OCI-LY1 (cell line): ENCODE results near the gene MAN1C1.

Experiments
- H2AFZ ChIP-seq: fragments of 200-600 bp; sonication (generic), shearing (Covaris generic); 2 replicates; pipeline ENCODE4 v1.6.0; 2014; ENCODE audit warnings: antibody characterized with exemption, mild to moderate bottlenecking, low read length
- H3F3A ChIP-seq: fragments of 200-600 bp; sonication (generic), shearing (Covaris generic); 2 replicates; pipeline ENCODE4 v1.6.0; 2014; ENCODE audit warnings: mild to moderate bottlenecking, antibody characterized with exemption, low read length, moderate library complexity; ENCODE audit not compliant: insufficient read depth
- H3K27ac ChIP-seq: fragments of 200-600 bp; sonication (generic); 2 replicates; pipeline ENCODE4 v1.5.1; 2014; ENCODE audit warnings: low read length, mixed run types, mild to moderate bottlenecking, low read depth; ENCODE audit not compliant: poor library complexity, severe bottlenecking
- H3K27me3 ChIP-seq: fragments of 200-600 bp; sonication (generic); 2 replicates; pipeline ENCODE4 v1.6.0; 2014; ENCODE audit warnings: antibody characterized with exemption, mild to moderate bottlenecking, low read length, moderate library complexity; ENCODE audit not compliant: insufficient read depth
- H3K36me3 ChIP-seq: fragments of 200-600 bp; sonication (generic); 2 replicates; pipeline ENCODE4 v1.6.1; 2014; ENCODE audit warnings: mild to moderate bottlenecking, antibody characterized with exemption, low read length, moderate library complexity, mixed read lengths; ENCODE audit not compliant: insufficient read depth
- H3K4me1 ChIP-seq: fragments of 200-600 bp; sonication (generic); 2 replicates; pipeline ENCODE4 v1.5.1; 2014; ENCODE audit warnings: mild to moderate bottlenecking, low read length, moderate library complexity; ENCODE audit not compliant: insufficient read depth, severe bottlenecking
- H3K4me2 ChIP-seq: fragments of 200-600 bp; sonication (generic), shearing (Covaris generic); 2 replicates; pipeline ENCODE4 v1.6.1; 2014; ENCODE audit warnings: low read length
- H3K4me3 ChIP-seq: fragments of 200-600 bp; sonication (generic); 2 replicates; pipeline ENCODE4 v1.5.1; 2014; ENCODE audit warnings: low read length, low read depth, mild to moderate bottlenecking, mixed read lengths; ENCODE audit not compliant: poor library complexity, severe bottlenecking
- H3K79me2 ChIP-seq: fragments of 200-600 bp; shearing (Covaris generic); 2 replicates; pipeline ENCODE4 v1.6.1; 2016; ENCODE audit warnings: mixed run types, low read length, mixed read lengths; ENCODE audit not compliant: insufficient read depth
- H3K9ac ChIP-seq: fragments of 200-600 bp; sonication (generic), shearing (Covaris generic); 2 replicates; pipeline ENCODE4 v1.6.1; 2014; ENCODE audit warnings: mild to moderate bottlenecking, low read length, mixed read lengths
- H3K9me2 ChIP-seq: fragments of 200-600 bp; sonication (generic), shearing (Covaris generic); 2 replicates; pipeline ENCODE4 v1.6.1; 2014; ENCODE audit warnings: low read depth, mild to moderate bottlenecking, low read length, mixed read lengths
- H3K9me3 ChIP-seq: fragments of 200-600 bp; shearing (Covaris generic); 2 replicates; pipeline ENCODE4 v1.6.1; 2014; ENCODE audit warnings: low read length, mixed read lengths
- H4K20me1 ChIP-seq: fragments of 200-600 bp; sonication (generic), shearing (Covaris generic); 2 replicates; pipeline ENCODE4 v1.6.0; 2016; ENCODE audit warnings: mild to moderate bottlenecking, low read length; ENCODE audit not compliant: insufficient read depth
- CTCF ChIP-seq: fragments of 200-600 bp; sonication (generic), shearing (Covaris generic); IDR thresholded peaks from 2 replicates; pipeline ENCODE4 v1.5.1; 2017; ENCODE audit warnings: mild to moderate bottlenecking, antibody characterized with exemption, low read length, moderate library complexity, mixed read lengths
- EZH2 ChIP-seq: fragments of 200-600 bp; sonication (generic), shearing (Covaris generic); IDR thresholded peaks from 2 replicates; pipeline ENCODE4 v1.8.0; 2017; ENCODE audit warnings: borderline replicate concordance, mixed run types, mild to moderate bottlenecking, antibody characterized with exemption, low read length, moderate library complexity, mixed read lengths

The MAN1C1 gene

GRCh38 chr1:25647863-25648262 is 31.3 kb downstream of the MAN1C1 start:
- H3K9me3 ChIP-seq: no peaks in the 10 kb centered on the region
- H4K20me1 ChIP-seq: no peaks in the 10 kb centered on the region
- no peak overlapping the region for H3K9ac ChIP-seq
- no peak overlapping the region for H3K27ac ChIP-seq
- no peaks in the 10 kb centered on the region for H3K9me2 ChIP-seq
- H3K79me2 ChIP-seq: no peaks in the 10 kb centered on the region
- no peaks in the 10 kb centered on the region for H3F3A ChIP-seq
- no peak overlapping the region for H3K4me3 ChIP-seq
- no peak for TF ChIP-seq EZH2
- no peak for TF ChIP-seq CTCF
- H3K36me3 ChIP-seq: no peaks in the 10 kb centered on the region
- H3K4me1 ChIP-seq: no peaks in the 10 kb centered on the region
- H3K27me3 ChIP-seq: no peaks in the 10 kb centered on the region
- no peak overlapping the region for H3K4me2 ChIP-seq
- H2AFZ ChIP-seq: no peak overlapping the region

- Histone ChIP-seq H3K27ac (no peak overlapping the region), H3K27me3 (no peaks in the 10 kb centered on the region), H3K36me3 (no peaks in the 10 kb centered on the region), H3K79me2 (no peaks in the 10 kb centered on the region), H4K20me1 (no peaks in the 10 kb centered on the region), H3K4me2 (no peak overlapping the region), H3K9ac (no peak overlapping the region), H3K4me3 (no peak overlapping the region), H2AFZ (no peak overlapping the region), H3F3A (no peaks in the 10 kb centered on the region), H3K9me2 (no peaks in the 10 kb centered on the region), H3K4me1 (no peaks in the 10 kb centered on the region), H3K9me3 (no peaks in the 10 kb centered on the region)
- TF ChIP-seq CTCF (no peak), EZH2 (no peak)
Measured at GRCh38 chr1:25648681-25649440, 32.3 kb downstream of the MAN1C1 start.

- H3K4me3 ChIP-seq: no peak overlapping the region
- H3K4me1 ChIP-seq: no peaks in the 10 kb centered on the region
- H3K79me2 ChIP-seq: no peaks in the 10 kb centered on the region
- H3F3A ChIP-seq: no peaks in the 10 kb centered on the region
- H2AFZ ChIP-seq: no peak overlapping the region
- H3K27ac ChIP-seq: no peak overlapping the region
- no peak overlapping the region for H3K4me2 ChIP-seq
- TF ChIP-seq CTCF (no peak), EZH2 (no peak)
- H3K36me3 ChIP-seq: no peaks in the 10 kb centered on the region
- H4K20me1 ChIP-seq: no peaks in the 10 kb centered on the region
- no peaks in the 10 kb centered on the region for H3K27me3 ChIP-seq
- H3K9me2 ChIP-seq: no peaks in the 10 kb centered on the region
- H3K9ac ChIP-seq: no peak overlapping the region
- H3K9me3 ChIP-seq: no peaks in the 10 kb centered on the region
Measured at GRCh38 chr1:25649505-25650288, 33.1 kb downstream of the MAN1C1 start.
